HepG2 (cell line): ENCODE measurements around the gene RIPPLY2. TPM values are rescaled to one million over a fixed set of nuclear protein-coding genes. Genes with fewer than 3 reads are reported as not detected.

Source experiments
- ATAC-seq: fragments of 200-7000 bp; cut with Tn5 transposase; 3 replicates; pipeline ENCODE4 v1.9.1; 2020; ENCODE audit warnings: mild to moderate bottlenecking, moderate library complexity
- BruUV-seq: library from RNA; stranded (reverse); fragments of 400-500 nt; replicated peaks from 2 replicates; lab custom pipeline; 2021; lab: Mats Ljungman, UMichigan
- CTCF ChIA-PET: fragments of 300-600 bp; formaldehyde crosslinking; extraction: SDS; loops from one replicate; lab custom pipeline; 2021; ENCODE audit warnings: low total read pairs, inconsistent platforms, low intra/inter-chr PET ratio; lab: Yijun Ruan, JAX
- POLR2A ChIA-PET: fragments of 350-600 bp; sonication (Branson Sonifier 250); formaldehyde crosslinking; loops from one replicate; lab custom pipeline; 2020; ENCODE audit warnings: antibody characterized with exemption, inconsistent platforms; lab: Yijun Ruan, JAX
- DNase-seq: peaks from one replicate; pipeline ENCODE4 v3.0.0-alpha.2; 2015; ENCODE audit warnings: low spot score
- FAIRE-seq: peaks from 3 replicates; lab custom pipeline; 2011; peaks lifted over from hg19 to GRCh38; lab: Jason Lieb, UNC
- H2AFZ ChIP-seq: one replicate; pipeline ENCODE4 v1.6.1; 2011; ENCODE audit warnings: low read length, inconsistent platforms
- H3K27ac ChIP-seq: fragments of 300-600 bp; 3 replicates; pipeline ENCODE4 v1.8.0; 2011; ENCODE audit warnings: mixed run types, mild to moderate bottlenecking, mixed read lengths, low read length, inconsistent platforms; ENCODE audit not compliant: insufficient read depth; ENCODE audit errors: extremely low read length
- H3K27me3 ChIP-seq, 2 experiments: fragments of 200-600 bp in 1 of 2; 2 replicates in 1 of 2; 3 replicates in 1 of 2; pipeline versions ENCODE4 v1.6.0 to v1.8.0; 2011; ENCODE audit warnings: low read length in 2 of 2, mild to moderate bottlenecking in 2 of 2, moderate library complexity in 2 of 2, inconsistent platforms in 1 of 2; ENCODE audit not compliant: insufficient read depth in 2 of 2, control insufficient read depth in 1 of 2
- H3K36me3 ChIP-seq, 2 experiments: fragments of 200-600 bp in 1 of 2; replicated peaks in 1 of 2; 2 replicates in 1 of 2; 3 replicates in 1 of 2; pipeline versions ENCODE4 v1.5.1 to v1.8.0; 2011; ENCODE audit warnings: low read length in 2 of 2, inconsistent platforms in 1 of 2; ENCODE audit not compliant: insufficient read depth in 2 of 2, control insufficient read depth in 1 of 2
- H3K4me1 ChIP-seq: 2 replicates; pipeline ENCODE4 v1.5.1; 2012; ENCODE audit warnings: low read length, inconsistent platforms; ENCODE audit not compliant: insufficient read depth
- H3K4me2 ChIP-seq: 2 replicates; pipeline ENCODE4 v1.6.0; 2011; ENCODE audit warnings: low read depth, low read length, inconsistent platforms
- H3K4me3 ChIP-seq, 3 experiments: fragments of 200-600 bp in 1 of 3; sonication (generic), shearing (Covaris generic) in 1 of 3; replicated peaks in 1 of 3; 2 replicates each; pipeline ENCODE4 v1.5.1; 2011 to 2016; ENCODE audit warnings: low read length in 3 of 3, inconsistent platforms in 2 of 3, low read depth in 2 of 3, mild to moderate bottlenecking in 2 of 3, control low read depth in 1 of 3, mixed read lengths in 1 of 3; ENCODE audit not compliant: insufficient read depth in 1 of 3
- H3K79me2 ChIP-seq: one replicate; pipeline ENCODE4 v1.6.1; 2011; ENCODE audit warnings: low read length, inconsistent platforms; ENCODE audit not compliant: insufficient read depth
- H3K9ac ChIP-seq: 2 replicates; pipeline ENCODE4 v1.6.0; 2011; ENCODE audit warnings: mild to moderate bottlenecking, low read depth, low read length, inconsistent platforms; ENCODE audit not compliant: insufficient read depth
- H3K9me3 ChIP-seq: 2 replicates; pipeline ENCODE4 v1.5.1; 2012; ENCODE audit warnings: mild to moderate bottlenecking, low read length
- H4K20me1 ChIP-seq: 2 replicates; pipeline ENCODE4 v1.6.0; 2011; ENCODE audit warnings: inconsistent platforms, mild to moderate bottlenecking, low read length, moderate library complexity; ENCODE audit not compliant: insufficient read depth
- DBP ChIP-seq: sonication (generic); formaldehyde crosslinking; IDR thresholded peaks from 2 replicates; pipeline ENCODE4 v1.4.0; 2020; ENCODE audit warnings: missing genetic modification reagents; ENCODE audit errors: not compliant biosample characterization
- EEA1 ChIP-seq: sonication (generic); formaldehyde crosslinking; IDR thresholded peaks from 2 replicates; pipeline ENCODE4 v1.5.1; 2020; ENCODE audit warnings: mild to moderate bottlenecking, missing genetic modification reagents, borderline replicate concordance
- IRX3 ChIP-seq: sonication (generic); formaldehyde crosslinking; IDR thresholded peaks from 2 replicates; pipeline ENCODE4 v1.8.1; 2023; ENCODE audit warnings: mild to moderate bottlenecking, low read depth, missing genetic modification reagents, borderline replicate concordance
- TGIF2 ChIP-seq: IDR thresholded peaks from 2 replicates; pipeline ENCODE4 v1.6.1; 2016; ENCODE audit warnings: control low read depth, missing compliant biosample characterization
- ZNF33A ChIP-seq: sonication (generic); formaldehyde crosslinking; IDR thresholded peaks from 2 replicates; pipeline ENCODE4 v1.5.1; 2020; ENCODE audit warnings: missing genetic modification reagents, mild to moderate bottlenecking, moderate library complexity, borderline replicate concordance
- ZNF496 ChIP-seq: sonication (generic); formaldehyde crosslinking; IDR thresholded peaks from 2 replicates; pipeline ENCODE4 v1.8.1; 2023; ENCODE audit warnings: mild to moderate bottlenecking, moderate library complexity, missing genetic modification reagents; ENCODE audit not compliant: insufficient replicate concordance
- ZNF549 ChIP-seq: sonication (generic); formaldehyde crosslinking; IDR thresholded peaks from 2 replicates; pipeline ENCODE4 v1.5.0; 2020; ENCODE audit warnings: missing genetic modification reagents
- ZNF713 ChIP-seq: sonication (generic); formaldehyde crosslinking; IDR thresholded peaks from 2 replicates; pipeline ENCODE4 v1.4.0; 2020; ENCODE audit warnings: mild to moderate bottlenecking, missing genetic modification reagents
- ZNF775 ChIP-seq: sonication (generic); formaldehyde crosslinking; IDR thresholded peaks from 2 replicates; pipeline ENCODE4 v1.4.0; 2020; ENCODE audit warnings: missing genetic modification reagents, mild to moderate bottlenecking, moderate library complexity, borderline replicate concordance
- ZZZ3 ChIP-seq: sonication (generic); formaldehyde crosslinking; IDR thresholded peaks from 2 replicates; pipeline ENCODE4 v1.4.0; 2020; ENCODE audit warnings: missing genetic modification reagents, mild to moderate bottlenecking, borderline replicate concordance
- WGBS: methylation state at CpG from one replicate; pipeline ENCODE4 v1.1.6; 2017; ENCODE audit warnings: low lambda C conversion rate; 5-methylcytosine and 5-hydroxymethylcytosine counted together
- in situ Hi-C: cut with HindIII; loops from 2 replicates; pipeline ENCODE4 v1.10.0; 2017; ENCODE audit warnings: low pct_unique_long_range_greater_than_20kb; ENCODE audit not compliant: extremely low pct_ligation_motif_present
- intact Hi-C: fragments of 100-400 bp; cut with micrococcal nuclease; formaldehyde crosslinking; loops from one replicate; pipeline ENCODE4 v1.10.0; 2022; ENCODE audit not compliant: unreplicated experiment
- polyA plus RNA-seq, 8 experiments: library from polyadenylated mRNA; depleted of rRNA in 3 of 8; stranded (reverse) in 7 of 8; unstranded in 1 of 8; fragments of >200 nt; fragmentation: Illumina TruSeq in 4 of 8; extraction: Trizol in 4 of 8; gene quantifications; 2 replicates each; pipeline versions ENCODE4 v1.2.1 to v1.2.3, GENCODE V29; 2011 to 2016; ENCODE audit warnings: low read depth in 4 of 8, missing spikeins in 1 of 8, mixed read lengths in 1 of 8; ENCODE audit not compliant: insufficient read depth in 1 of 8
- total RNA-seq, 5 experiments: library from RNA; depleted of rRNA; stranded (reverse); fragments of >200 nt; fragmentation: Illumina TruSeq; extraction: Trizol; gene quantifications; 2 replicates each; pipeline ENCODE4 v1.2.3, GENCODE V29; 2016; ENCODE audit warnings: low read depth in 1 of 5
- TF ChIP-seq, protein P1 (sequence below): sonication (generic); formaldehyde crosslinking; IDR thresholded peaks from 2 replicates; pipeline ENCODE4 v1.9.0; 2021; ENCODE audit warnings: missing genetic modification reagents, borderline replicate concordance
- TF ChIP-seq, protein P2 (sequence below): sonication (generic); formaldehyde crosslinking; IDR thresholded peaks from 2 replicates; pipeline ENCODE4 v1.5.0; 2020; ENCODE audit warnings: missing genetic modification reagents

RIPPLY2 gene
- total and polyA plus RNA-seq, 2 of the 13 experiments (the other 11 are each of a cell fraction or from before 2014, with no cell fraction given) = not detected

DNA sequence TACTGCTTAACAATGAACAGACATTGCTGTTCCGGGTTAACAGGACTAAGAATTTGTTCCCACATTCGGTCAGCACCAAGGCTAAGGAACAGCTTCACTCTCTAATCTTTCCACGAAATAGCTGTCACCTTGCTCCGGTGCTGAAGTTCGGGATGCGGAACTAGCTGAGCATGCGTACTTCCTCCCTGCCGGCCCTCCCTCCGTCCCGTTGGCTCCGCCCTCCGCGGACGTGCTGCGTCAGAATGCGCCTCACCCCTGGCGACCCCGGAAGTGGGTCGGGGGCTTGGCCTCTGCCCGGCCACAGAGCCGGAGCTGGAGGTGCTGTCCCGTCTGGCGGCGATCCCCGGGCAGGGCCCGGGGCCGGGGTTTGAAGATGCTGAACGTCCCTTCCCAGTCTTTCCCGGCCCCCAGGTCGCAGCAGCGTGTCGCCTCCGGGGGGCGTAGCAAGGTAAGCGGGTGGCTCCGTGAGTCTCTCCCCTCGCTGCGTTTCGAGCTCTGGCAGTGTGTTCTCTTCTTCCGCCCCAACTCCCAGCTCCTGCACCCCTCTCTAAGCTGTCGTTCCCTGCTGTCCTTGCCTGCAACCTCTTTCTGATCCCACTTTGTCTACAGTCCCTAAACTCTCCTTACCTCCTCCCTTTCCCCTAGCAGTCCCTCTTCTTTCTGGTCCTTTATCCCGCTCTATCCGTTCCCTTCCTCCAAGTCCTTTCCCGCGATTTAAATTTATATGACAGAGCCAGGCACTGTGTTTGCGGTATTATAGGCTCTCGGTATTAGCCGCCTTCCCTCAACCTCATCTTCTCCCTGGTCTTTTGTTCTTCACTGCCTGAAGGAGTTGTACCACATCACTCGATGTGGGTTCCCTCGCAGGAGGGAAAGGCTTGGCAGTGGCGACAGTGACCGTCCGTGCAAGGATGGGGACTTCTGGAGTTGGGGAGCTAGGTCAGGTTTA is 6.5 kb downstream of the RIPPLY2 start, which contains the start of gene CYB5R4 (continued):
- TF ChIP-seq, protein P1, sequence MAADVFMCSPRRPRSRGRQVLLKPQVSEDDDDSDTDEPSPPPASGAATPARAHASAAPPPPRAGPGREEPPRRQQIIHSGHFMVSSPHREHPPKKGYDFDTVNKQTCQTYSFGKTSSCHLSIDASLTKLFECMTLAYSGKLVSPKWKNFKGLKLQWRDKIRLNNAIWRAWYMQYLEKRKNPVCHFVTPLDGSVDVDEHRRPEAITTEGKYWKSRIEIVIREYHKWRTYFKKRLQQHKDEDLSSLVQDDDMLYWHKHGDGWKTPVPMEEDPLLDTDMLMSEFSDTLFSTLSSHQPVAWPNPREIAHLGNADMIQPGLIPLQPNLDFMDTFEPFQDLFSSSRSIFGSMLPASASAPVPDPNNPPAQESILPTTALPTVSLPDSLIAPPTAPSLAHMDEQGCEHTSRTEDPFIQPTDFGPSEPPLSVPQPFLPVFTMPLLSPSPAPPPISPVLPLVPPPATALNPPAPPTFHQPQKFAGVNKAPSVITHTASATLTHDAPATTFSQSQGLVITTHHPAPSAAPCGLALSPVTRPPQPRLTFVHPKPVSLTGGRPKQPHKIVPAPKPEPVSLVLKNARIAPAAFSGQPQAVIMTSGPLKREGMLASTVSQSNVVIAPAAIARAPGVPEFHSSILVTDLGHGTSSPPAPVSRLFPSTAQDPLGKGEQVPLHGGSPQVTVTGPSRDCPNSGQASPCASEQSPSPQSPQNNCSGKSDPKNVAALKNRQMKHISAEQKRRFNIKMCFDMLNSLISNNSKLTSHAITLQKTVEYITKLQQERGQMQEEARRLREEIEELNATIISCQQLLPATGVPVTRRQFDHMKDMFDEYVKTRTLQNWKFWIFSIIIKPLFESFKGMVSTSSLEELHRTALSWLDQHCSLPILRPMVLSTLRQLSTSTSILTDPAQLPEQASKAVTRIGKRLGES (CRISPR knock-in tag) = peak; percentile 86

- H3K9ac ChIP-seq = peak overlapping the region; percentile 80
- H3K36me3 ChIP-seq = peaks cover 0 to 6% of the 10 kb centered on the region in 2 experiments; a peak in 1 of 5 replicates
- 3% methylated on average over 7 of the region's 7 CpGs for WGBS
- H3K4me3 ChIP-seq = peak overlapping the region; percentile 78 to 91 (median 80)
- H3K9me3 ChIP-seq = no peaks in the 10 kb centered on the region
- peaks cover 9% of the 10 kb centered on the region for H3K79me2 ChIP-seq
- CTCF ChIA-PET = no interaction called here
- ATAC-seq (no peak), FAIRE-seq (no peak), DNase-seq (no peak)
- no peaks in the 10 kb centered on the region; a peak in 1 of 5 replicates for H3K27me3 ChIP-seq
- intact Hi-C loops = no loop called here
- H3K4me2 ChIP-seq = peak overlapping the region; percentile 77
- peak overlapping the region; percentile 97 for H2AFZ ChIP-seq
- TF ChIP-seq EEA1 (CRISPR knock-in tag) (no peak), TGIF2 (CRISPR knock-in tag) (no peak), ZNF713 (CRISPR knock-in tag) (no peak), ZNF549 (CRISPR knock-in tag) (no peak), DBP (CRISPR knock-in tag) (no peak), IRX3 (CRISPR knock-in tag) (no peak), ZZZ3 (CRISPR knock-in tag) (no peak), ZNF33A (CRISPR knock-in tag) (no peak), ZNF775 (no peak), ZNF496 (CRISPR knock-in tag) (no peak)
- TF ChIP-seq, protein P2, sequence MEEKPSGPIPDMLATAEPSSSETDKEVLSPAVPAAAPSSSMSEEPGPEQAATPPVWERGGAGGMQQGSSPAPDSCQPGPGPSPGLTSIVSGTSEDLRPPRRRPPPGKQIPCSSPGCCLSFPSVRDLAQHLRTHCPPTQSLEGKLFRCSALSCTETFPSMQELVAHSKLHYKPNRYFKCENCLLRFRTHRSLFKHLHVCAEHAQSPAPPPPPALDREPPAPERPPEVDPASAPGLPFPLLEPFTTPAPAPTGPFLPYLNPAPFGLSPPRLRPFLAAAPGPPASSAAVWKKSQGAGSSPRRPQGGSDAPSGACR = no peak
- TF ChIP-seq, all 625 proteins: peak for 0
- in situ Hi-C loops = no loop called here
- POLR2A ChIA-PET = no interaction called here
- Histone ChIP-seq H4K20me1 (no peaks in the 10 kb centered on the region), H3K4me1 (peaks cover 17% of the 10 kb centered on the region), H3K27ac (no peak overlapping the region)
- BruUV-seq = no TSS peak
These were observed 7.2 kb downstream of the RIPPLY2 start for GRCh38 chr6:83860359-83860755.
